ENCODE data around the gene CAMTA1.

CAMTA1 gene

GRCh38 chr1:7383671-7384520, 598.6 kb downstream of the CAMTA1 start:
- no peak overlapping the region for H3K4me3 ChIP-seq (ENCODE audit: low read depth, low read length)
- no peak for TF ChIP-seq CTCF (IDR thresholded peaks at IDR 0.05; ENCODE audit: low read depth, low read length)

GRCh38 chr1:7384679-7385078, 599.4 kb downstream of the CAMTA1 start:
- no peak for TF ChIP-seq CTCF (IDR thresholded peaks at IDR 0.05; ENCODE audit: low read depth, low read length)
- H3K4me3 ChIP-seq (ENCODE audit: low read depth, low read length) = no peak overlapping the region

GRCh38 chr1:7385471-7386225, 600.4 kb downstream of the CAMTA1 start:
- no peak overlapping the region for H3K4me3 ChIP-seq (ENCODE audit: low read depth, low read length)
- TF ChIP-seq CTCF (IDR thresholded peaks at IDR 0.05; ENCODE audit: low read depth, low read length) = no peak

GRCh38 chr1:7386226-7387052, 601.2 kb downstream of the CAMTA1 start:
- H3K4me3 ChIP-seq (ENCODE audit: low read depth, low read length) = no peak overlapping the region
- TF ChIP-seq CTCF (IDR thresholded peaks at IDR 0.05; ENCODE audit: low read depth, low read length) = no peak

- no peak for TF ChIP-seq CTCF (IDR thresholded peaks at IDR 0.05; ENCODE audit: low read depth, low read length)
- no peak overlapping the region for H3K4me3 ChIP-seq (ENCODE audit: low read depth, low read length)
Observed at GRCh38 chr1:7387053-7387927, 602.0 kb downstream of the CAMTA1 start.

- no peak overlapping the region for H3K4me3 ChIP-seq (ENCODE audit: low read depth, low read length)
- TF ChIP-seq CTCF (IDR thresholded peaks at IDR 0.05; ENCODE audit: low read depth, low read length) = no peak
Observed at GRCh38 chr1:7388141-7388487, 602.9 kb downstream of the CAMTA1 start.

Measured in WI38 (cell line).